Measurements from ENCODE around the gene WDR75.
"Not testable (repeated sequence)": the region's sequence is repeated elsewhere in the genome, so short reads cannot be mapped to it uniquely, and the experiment has no call there.

Gene WDR75

DNA sequence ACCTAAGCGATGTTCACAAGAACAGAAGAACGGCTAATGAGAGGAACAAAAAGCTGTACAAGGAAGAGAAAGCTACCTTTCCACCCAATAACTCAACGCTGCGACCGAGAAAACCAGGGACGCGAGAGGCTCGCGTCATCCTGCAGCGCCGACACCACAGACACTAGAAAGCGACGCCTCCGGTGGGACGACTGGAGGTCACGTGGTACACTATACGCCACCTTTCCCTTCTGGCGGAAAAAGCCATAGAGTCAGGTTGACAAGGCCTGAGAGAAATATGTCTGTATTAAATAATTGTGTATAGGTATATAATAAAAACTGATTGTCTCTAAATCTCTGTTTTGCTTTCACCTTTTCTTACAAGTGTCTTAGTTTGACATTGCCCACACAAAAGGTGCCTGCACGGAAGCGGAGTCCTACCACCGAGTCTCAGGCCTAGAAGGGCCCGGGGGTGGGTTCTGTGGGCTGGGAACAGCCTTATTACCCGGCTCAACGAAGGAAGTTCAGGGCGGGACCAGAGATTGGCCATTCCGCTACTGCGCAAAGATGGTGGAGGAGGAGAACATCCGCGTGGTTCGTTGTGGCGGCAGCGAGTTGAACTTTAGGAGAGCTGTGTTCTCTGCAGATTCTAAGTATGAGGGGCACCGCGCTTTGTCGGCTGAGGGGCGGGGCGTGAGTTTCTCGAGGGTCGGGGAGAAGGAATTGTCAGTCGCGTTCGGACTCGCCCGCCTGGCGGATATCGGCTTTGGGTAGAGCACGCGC lies at the start of gene WDR75:
WDR75 (plus strand) TSS at position 528 of the 762 bp plus-strand sequence; CDS start at position 547, 19 bp downstream.
- DNase-seq = peak; percentile 92 to 97

DNA sequence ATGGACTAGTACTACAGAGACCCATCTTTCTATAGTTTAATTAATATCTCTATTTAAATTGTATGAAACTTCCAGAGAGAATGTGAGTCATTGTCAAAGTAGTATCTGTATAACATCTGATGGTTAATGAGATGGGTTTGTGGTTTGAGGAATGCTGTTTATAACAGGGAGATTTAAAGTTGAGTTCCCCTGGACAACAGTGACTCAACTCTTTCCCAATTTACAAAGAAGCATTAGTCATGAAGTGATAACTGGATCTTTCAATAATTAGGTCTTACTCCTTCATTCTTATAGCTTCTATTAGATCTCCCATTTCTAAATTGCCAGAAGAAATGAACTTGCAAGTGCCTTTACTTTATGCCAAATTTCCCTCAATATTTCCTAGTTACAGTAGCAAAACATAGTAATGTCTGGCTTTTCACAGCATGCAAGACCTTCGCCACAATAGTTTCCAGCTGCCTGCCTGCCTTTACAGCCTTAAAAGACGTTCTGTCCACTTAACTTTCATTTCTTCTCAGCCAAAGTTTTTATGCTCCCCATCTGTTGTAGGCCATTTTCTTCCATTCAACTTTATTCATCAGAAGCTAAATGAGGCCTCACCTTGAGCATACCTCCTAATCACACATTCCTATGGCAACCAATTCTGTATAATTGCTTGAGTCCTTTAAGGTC lies 47.7 kb upstream of the WDR75 start:
- no peak for DNase-seq

DNA sequence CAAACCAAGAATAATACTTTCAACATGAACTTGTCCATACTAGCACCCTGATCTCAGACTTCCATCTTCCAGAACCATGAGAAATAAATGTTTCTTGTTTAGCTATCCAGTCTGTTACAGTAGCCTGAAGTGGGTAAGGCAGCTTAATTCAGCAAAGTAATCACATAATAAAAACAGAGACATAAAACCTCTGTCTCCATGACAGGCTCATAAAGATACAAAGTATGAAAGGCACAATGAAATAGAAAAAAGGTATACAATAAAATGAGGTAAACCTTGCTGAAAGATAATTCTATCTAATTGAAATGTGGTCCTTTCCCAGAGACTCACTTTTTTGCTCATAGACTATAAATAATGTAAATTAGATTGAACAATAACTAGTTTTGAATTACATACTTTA lies 46.7 kb upstream of the WDR75 start:
- no peak for DNase-seq

DNA sequence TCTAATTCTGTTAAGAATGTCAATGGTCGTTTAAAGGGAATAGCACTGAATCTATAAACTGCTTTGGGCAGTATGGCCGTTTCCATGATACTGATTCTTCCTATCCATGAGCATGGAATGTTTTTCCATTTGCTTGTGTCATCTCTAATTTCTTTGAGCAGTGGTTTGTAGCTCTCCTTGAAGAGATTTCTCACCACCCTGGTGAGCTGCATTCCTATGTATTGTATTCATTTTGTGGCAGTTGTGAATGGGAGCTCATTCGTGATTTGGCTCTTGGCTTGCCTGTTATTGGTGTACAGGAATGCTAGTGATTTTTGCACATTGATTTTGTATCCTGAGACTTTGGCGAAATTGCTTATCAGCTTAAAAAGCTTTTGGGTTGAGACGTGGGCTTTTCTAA lies 38.3 kb upstream of the WDR75 start:
- no peak for DNase-seq

DNA sequence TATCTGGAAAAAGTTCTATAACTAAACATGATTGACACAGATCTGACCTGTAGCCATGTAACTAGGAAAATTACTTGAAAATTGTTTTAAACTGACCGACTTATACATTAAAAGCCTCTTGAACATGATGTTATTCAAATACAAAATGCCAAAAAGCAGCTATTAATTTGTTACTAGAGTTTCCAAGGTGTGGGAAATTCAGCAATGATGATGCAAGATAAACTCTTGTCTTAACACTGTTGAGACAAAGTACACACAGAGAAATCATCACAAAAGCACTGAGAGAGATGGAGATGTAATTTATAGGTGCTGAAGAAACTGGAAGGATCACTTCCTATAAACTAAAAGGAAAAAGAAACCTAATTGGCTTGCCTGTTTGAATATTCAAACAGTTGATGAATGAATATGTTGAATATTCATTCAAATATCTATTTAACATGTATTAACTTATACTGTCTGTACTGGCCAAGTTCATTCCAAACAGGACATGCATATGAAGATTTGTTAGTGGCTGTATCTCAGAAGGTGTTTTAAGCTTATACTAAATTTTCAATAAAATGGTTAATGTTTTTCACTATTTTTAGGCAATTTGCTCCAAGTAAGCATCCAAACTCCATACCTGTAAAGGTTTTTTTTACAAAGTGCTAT lies 34.6 kb upstream of the WDR75 start:
- no peak for DNase-seq

DNA sequence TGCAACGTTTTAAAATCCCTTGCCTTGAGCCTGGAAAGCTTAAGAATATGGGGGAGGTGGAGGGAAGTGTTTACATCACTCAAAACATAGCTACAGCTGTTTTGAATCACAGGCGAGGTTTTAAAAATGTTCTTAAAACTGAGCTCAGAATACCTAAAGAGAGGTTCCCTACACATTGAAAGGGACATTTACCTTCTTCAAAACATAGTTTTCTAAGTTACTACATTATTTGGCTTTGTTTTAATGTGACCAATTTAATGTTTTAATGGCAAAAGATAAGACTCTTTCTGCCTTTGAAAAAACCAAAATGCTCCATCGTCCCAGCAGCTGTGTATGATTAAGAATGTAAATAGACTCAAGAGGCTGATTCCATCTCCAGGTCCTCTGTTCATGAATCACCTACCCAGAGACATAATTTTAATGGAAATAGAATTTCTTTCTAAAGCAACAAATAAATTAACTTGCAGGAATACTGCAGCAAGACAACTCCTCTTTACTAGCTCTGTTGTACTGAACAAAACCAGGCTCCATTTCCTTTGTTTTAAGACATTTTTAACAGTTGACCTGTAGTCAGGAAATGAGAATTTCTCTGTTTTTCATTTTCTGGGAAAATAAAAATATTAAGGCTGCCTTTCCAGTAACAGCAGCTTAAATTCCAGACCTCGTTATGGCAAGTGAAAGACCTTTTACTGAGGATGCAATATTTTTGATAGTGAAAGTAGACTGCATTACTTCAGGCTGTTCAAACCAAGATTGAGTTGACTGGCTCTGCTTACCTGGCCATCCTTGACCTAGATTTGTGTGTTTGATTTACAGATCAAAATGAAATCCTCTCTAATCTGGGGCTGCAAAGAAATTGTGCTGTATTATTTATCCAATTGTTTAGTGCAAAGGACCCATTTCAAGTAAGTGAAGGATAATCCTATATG lies 33.7 kb upstream of the WDR75 start:
- DNase-seq = no peak

DNA sequence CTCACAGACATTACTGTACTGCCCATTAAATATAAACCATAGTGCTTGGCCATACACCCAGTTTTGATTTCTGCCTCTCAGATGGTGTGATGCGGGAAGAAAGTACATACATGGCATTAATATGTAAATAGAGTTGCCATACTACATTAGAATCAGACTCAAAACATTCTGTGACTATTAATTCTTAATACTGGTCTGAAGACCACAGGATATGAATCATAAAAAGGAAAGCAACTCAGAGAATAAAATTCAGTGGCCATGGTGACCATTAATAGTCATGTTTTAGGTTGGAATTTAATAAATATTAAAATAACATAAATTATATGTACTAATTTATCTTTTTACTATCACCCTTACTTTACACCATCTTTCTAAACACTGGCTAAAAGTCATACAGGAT lies 33.0 kb upstream of the WDR75 start:
- DNase-seq = no peak

DNA sequence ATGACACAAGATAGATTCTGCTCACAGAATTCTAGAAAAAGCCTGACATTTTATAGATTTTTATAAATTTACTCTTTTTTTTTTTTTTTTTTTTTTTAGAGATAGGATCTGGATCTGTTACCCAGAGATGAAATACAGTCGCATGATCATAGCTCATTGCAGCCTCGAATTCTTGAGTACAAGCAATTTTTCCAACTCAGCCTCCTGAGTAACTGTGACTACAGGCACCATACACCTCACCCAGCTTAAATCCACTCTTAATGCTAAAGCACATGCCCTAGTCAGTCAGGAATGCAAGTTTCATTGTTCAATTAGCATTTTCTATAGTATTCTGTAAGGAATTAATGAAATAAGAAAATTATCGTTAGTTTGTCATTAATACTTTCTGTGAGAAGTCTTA lies 32.1 kb upstream of the WDR75 start:
- DNase-seq = no peak

DNA sequence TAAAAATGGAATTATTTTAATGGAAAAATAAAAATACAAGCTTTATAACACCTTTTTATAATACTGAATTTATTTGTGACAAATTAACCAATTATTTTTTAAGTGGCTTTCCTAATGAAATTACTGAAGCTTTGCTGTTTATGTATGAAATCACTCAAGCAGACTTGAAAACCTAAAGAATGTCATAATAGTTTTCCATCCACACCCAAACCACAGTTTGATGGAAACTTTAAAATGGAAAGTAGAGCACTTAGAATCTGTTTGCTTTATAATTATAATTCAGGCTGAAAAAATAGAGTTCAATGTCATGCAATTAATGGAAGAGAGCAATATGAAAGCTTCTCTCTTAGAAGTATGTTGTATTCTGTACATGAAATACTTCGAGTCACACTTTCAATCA lies 31.6 kb upstream of the WDR75 start:
- no peak for DNase-seq

DNA sequence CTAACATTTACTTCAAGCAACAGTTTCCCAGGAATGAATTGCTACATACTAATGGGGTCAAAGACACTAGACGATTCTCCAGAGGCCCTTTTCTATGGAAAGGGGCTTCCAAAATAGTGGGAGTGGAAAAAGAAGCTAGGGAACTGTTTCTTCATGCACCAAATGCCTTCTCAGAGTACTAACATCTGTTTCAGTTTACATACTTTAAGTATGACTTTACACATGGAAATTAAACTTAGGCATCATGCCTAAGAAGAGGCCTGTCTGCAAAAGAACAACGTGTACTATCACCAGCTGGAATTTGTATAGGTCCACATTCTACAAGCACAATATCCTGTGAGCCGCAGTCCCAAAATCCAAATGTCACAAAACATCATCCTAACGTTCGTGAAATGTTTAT lies 29.4 kb upstream of the WDR75 start:
- peak in 1 of 2 experiments; percentile 12 for DNase-seq

DNA sequence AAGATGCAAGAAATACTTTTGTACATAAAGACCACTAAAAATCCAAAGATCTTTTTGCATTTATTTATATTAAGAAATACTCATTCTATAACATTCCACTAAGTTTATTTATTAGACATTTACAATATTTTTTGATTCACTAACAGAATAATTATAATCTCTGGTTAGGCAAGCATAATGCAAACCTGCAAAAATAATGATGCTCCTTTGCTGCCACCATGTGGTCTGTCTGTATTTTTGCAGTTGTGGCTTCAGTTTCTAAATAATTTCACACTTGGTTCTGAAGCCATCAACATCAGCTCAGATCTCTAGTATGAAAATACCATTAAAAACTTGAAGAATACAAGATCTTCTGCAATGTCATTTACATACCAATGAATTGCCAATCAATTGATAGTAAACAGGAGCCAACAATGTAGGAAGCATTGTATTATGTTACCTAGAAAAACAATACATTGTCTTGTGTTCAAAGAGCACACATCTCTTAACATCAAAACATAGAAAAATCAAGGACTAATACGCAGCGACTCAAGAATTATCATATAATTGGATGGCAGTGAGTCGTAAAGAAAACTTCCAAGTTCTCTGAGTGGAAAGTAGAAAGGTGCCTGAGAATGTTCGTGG lies 28.8 kb upstream of the WDR75 start:
- DNase-seq = peak in 1 of 2 experiments; percentile 62

DNA sequence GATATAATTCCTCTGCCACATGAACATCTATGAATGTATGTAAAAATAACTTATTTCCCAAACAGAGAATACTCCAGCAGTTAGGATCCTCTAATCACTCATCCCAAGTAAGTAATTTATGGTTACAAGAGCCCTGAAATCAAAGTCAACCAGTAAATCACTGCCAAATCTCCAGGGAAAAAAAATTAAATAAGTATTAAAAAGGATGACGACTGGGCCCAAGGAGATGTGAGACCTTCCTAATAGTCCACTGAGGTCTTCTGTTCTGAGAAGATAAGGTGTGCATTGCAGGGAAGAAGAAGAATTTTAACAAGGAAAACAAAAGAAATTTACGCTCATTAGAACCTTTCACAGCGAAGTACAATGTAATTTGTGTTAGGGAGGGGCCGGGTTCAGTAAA lies 28.0 kb upstream of the WDR75 start:
- DNase-seq = no peak

DNA sequence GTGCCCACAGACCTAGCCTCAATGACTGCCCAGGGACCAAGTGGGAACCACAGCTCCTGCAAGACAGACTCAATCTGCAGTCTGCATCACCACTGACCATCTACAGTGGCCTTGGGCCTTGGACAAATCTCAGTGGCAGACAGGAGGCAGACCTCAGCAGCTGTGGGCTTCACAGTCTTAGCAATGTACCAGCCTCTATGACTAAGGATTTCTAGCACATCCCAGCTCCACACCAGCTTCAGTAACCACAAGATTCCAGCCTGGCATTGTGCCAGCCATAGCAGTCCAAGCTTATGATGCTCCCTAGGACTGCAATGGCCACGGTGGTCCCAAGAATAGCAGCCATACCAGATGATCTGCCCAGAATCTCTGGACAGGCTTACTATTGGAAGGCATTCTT lies 19.6 kb upstream of the WDR75 start:
- DNase-seq = no peak

DNA sequence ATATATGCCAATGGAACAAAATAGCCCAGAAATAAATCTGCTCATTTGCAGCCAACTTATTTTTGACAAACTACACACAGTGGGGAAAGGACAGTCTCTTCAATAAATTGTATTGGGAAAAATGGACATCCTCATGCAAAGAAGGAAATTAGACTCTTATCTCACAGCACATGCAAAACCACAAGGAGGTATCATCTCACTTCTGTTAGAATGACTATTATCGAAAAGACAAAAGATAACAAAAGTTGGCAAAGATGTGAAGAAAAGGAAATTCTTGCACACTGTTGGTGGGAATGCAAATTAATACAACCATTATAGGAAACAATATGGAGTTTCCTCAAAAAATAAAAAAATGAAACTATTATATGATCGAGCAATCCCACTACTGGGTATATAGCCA lies 16.3 kb upstream of the WDR75 start:
- no peak for DNase-seq

DNA sequence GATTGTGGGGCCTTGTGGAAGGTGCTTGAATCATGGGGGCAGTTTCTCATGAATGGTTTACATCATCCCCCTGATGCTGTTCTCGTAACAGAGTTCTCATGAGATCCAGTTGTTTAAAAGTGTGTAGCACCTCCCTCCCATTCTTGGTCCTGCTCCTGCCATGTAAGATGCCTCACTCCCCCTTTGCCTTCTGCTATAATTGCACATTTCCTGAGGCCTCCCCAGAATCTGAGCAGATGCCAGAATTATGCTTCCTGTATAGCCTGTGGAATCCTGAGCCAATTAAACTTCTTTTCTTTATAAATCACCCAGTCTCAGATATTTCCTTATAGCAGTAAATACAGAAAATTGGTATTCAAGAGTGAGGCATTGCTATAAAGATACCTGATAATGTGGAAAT lies 15.6 kb upstream of the WDR75 start:
- no peak for DNase-seq

DNA sequence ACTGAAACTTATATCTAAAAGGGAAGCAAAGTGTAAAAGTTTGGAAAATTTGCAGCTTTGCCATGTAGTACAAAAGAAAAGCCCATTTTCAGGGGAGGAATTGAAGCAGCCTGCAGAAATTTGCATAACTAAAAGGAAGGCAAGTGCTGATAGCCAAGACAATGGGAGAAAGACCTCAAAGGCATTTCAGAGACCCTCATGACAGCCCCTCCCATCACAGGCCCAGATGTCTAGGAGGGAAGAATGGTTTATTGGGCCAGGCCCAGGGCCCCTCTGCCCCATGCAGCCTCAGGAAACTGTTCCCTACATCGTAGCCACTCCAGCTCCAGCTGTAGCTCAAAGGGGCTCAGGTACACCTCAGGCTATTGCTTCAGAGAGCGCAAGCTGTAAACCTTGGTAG lies 14.4 kb upstream of the WDR75 start:
- no peak for DNase-seq

DNA sequence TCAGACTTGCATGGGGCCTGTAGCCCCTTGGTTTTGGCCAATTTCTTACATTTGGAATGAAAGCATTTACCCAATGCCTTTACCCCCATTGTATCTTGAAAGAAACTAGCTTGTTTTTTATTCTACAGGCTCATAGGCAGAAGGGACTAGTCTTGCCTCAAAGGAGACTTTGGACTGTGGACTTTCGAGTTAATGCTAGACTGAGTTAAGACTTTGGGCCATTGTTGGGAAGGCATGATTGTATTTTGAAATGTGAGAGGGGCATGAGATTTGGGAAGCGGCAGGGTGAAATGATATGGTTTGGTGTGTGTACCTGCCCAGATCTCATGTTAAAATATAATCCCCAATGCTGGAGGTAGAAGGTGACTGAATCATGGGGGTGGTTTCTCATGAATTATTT lies 13.4 kb upstream of the WDR75 start:
- no peak for DNase-seq

DNA sequence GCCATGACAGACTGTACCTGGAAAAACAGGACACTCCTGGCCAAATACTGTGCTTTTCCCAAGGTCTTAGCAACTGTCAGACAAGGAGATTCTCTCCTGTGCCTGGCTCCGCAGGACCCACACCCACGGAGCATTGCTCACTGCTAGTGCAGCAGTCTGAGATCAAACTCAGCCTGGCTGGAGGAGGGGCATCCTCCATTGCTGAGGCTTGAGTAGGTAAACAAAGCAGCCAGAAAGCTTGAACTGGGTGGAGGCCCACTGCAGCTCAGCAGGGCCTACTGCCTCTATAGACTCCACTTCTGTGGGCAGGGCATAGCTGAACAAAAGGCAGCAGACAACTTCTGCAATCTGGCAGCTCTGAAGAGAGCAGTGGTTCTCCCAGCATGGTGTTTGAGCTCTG lies 10.8 kb upstream of the WDR75 start:
- DNase-seq = not testable (repeated sequence)

DNA sequence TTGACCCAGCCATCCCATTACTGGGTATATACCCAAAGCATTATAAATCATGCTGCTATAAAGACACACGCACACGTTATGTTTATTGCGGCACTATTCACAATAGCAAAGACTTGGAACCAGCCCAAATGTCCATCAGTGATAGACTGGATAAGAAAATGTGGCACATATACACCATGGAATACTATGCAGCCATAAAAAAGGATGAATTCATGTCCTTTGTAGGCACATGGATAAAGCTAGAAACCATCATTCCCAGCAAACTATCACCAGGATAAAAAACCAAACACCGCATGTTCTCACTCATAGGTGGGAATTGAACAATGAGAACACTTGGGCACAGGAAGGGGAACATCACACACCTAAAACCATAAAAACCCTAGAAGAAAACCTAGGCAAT lies 5.5 kb upstream of the WDR75 start:
- not testable (repeated sequence) for DNase-seq

DNA sequence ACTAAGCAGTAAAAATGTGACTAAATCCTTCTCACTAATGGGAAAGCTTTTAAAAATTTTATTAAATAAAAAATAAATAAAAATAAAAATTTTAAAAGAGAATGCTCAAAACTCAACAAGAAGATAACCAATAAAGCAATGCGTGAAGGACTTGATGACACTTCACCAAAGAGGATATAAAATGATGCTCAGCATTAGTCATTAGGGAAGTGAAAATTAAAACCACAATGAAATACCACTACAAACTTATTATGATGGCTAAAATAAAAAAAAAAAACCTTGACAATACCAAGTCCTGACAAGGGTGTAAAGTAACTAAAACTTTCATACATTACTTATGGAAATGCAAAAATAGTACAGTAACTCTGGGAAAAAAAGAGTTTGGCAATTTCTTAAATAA lies 3.3 kb upstream of the WDR75 start:
- no peak for DNase-seq

DNA sequence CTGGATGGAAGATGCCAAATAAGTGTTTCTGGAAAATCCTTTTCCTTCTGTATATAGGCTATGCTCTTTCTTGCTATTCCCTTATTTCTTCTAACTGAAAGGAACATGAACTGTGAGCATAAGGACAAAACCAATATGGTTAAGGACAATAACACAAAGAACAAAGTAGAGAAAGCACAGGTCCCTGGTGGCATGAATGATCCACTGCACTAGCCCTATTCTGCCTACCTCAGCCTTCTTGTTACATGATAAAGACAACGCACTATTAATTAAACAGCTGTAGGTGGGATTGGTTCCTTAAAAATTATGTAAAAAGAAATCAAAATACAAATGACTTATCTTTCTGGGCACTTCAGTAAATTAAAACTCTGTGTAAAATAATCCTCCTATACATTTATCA lies 1.9 kb upstream of the WDR75 start:
- DNase-seq = no peak

DNA sequence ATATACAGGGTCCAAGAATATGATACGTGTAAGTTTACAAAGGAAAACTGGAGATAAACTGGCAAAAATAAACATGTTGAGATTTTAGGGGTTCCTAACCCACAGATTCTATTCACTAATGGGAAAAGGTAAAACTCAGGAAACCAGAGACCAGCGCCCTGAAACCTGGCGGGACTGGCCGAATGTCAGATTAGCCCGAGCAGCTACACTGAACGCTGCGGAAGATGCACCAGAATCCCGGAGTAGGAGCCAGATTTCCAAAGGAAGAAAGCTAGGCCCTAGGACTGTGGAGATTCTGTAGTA lies 679 bp upstream of the WDR75 start:
- DNase-seq = no peak

DNA sequence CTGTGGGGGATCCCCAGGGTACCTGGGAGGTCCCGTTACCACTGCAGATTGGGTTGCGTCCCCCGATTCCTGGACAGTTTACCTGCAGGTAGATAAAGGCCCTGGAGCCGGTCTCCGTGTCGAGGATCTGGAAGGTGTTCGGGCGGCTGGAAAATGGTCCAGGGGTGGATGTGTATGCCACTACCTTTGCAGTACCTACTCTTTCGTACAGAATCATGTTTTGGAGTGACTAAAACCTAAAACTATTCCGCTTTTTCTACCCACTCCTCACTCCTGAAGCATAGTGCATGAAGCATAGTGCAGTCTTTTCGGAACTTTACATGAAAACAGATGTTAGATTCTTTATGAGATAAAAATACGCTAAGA lies 418 bp downstream of the WDR75 start:
- DNase-seq = no peak

Measured in NCI-H446 (cell line).